HG02623 (cell line): Measurements from ENCODE around the gene DIRAS2.
"Not testable (repeated sequence)": the region's sequence is repeated elsewhere in the genome, so short reads cannot be mapped to it uniquely, and the experiment has no call there.

Experiments used
- ATAC-seq: cut with Tn5 transposase; IDR thresholded peaks from one replicate; pipeline ENCODE4 v1.9.1; 2021; ENCODE audit warnings: moderate library complexity; ENCODE audit not compliant: unreplicated experiment

DIRAS2 gene, protein sequence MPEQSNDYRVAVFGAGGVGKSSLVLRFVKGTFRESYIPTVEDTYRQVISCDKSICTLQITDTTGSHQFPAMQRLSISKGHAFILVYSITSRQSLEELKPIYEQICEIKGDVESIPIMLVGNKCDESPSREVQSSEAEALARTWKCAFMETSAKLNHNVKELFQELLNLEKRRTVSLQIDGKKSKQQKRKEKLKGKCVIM

DNA sequence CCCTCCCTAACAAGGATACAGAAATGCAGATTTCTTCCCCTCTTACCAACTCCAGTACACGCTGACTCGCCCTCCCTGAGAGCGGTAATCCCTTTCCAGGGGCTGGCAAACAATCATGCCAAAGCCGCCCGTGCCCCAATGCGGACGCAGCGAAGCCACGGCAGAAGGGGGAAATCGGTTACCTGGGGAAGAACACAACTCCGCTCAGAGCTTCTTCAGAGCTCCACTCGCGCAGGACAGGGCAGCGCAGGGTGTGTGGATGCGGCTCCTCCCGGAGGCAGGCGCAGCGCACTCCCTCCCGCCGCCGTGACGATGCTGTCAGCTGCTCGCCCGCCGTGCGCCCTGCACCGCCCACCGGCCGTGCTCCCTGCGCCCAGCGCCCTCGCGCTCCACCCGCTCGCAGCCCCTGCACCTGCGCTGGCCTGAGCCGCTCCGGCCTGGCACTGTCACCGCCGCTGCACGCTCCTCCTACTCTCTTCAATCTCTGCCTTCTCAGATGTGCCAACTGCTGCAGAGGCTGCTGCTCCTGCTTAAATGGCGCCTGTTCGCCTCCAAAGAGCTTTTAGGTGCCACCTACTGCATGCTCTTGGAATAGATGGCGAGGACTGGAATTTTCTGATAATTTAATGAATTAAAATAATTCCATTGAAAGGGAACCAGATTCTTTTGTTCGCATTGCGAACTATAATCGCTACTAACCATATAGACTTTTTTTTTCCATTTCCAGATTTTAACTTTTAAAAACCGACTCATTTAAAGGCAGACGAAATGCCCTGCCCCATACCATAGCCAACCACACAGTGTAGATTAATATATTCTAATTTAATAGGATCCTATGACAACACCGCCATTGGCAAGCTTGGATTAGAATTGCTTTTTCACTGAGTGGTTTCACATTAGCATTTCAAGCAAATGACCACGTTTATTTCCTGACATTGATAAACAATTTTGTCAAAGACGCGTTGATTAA lies at the start of gene DIRAS2:
Gene DIRAS2 (minus strand): TSS at position 255 of the 970 bp plus-strand sequence. CDS start 28,997 bp downstream, outside the sequence.
- ATAC-seq, result peak; percentile 55

DNA sequence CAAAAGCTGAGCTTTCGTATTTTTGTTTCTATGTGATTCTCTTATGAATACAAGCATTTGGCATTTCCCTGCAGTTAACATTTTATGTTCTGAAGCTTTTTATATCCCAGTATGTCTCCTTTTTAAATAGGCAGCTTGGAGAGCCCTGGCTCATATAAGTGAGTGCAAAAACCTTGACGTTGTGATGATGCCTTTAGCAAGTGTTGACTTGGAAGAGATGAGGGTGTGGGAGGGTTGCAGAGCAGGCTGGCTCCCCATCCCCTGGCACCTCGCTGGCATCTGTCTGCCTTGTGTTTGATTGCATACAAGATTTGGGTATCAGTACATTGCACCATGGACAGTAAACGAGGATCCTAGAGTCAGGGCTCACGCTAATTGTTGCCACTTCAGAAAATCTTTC lies 42.1 kb upstream of the DIRAS2 start:
- ATAC-seq, result no peak

- no peak for ATAC-seq
Observed at GRCh38 chr9:90684106-90684505, 41.5 kb upstream of the DIRAS2 start.

GRCh38 chr9:90680534-90680933 lies 37.9 kb upstream of the DIRAS2 start:
- ATAC-seq, result no peak

DNA sequence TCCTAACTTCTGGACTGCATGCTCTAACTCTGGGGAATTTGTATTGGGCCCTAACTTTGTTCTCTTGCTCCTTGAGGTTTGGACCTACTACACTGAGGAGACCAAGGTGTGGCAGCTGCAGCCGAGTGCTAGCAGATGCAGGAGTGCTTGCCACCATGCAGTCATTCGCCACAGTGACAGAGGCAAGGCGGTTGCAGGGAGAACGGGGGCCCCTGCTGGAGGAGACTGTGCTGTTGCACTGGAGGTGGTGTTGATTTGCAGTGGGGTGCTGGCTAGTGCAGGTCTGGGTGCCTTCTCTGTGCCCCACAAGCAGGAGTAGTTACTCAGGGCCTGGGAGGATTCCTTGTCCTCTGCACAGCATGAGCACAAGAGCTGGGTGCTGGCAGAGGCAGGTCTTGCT lies 22.4 kb upstream of the DIRAS2 start:
- no peak for ATAC-seq

- ATAC-seq, result no peak
Observed at GRCh38 chr9:90659650-90660364, 17.2 kb upstream of the DIRAS2 start.

DNA sequence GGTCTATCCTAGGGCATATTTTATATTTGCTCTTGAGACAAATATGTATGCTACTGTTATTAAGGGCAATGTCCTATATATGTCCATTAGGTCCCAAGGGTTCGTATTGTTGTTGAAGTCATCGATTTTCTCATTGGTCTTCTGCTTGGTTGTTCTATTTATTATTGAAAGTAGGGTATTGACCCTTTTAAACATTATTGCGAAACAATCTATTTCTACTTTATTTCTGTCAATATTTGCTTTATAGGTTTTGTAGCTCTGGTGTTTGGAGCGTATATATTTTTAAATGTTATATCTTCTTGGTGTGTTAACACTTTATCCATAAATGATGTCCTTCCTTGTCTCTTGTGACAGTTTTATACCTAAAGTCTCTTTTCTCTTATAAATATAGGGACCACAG lies 16.2 kb upstream of the DIRAS2 start:
- ATAC-seq, result no peak

- ATAC-seq, result no peak
Observed at GRCh38 chr9:90658181-90658580, 15.6 kb upstream of the DIRAS2 start.

- ATAC-seq, result not testable (repeated sequence)
Observed at GRCh38 chr9:90656876-90657275, 14.3 kb upstream of the DIRAS2 start.

DNA sequence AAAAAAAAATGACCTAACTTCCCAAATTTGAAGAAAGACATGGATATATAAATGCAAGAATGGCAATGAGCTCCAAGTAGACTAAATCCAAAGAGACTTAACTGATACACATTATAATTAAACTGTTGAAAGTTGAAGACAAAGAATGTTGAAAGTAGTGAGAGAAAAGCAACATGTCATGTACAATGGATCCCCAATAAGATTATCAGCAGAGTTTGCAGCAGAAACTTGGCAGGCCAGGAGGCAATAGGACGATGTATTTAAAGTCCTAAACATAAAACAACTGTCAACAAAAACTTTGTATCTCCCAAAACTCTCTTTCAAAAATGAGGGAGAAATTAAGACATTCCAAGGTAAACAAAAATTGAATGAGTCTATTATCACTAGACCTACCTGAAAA lies 8.6 kb upstream of the DIRAS2 start:
- no peak for ATAC-seq

DNA sequence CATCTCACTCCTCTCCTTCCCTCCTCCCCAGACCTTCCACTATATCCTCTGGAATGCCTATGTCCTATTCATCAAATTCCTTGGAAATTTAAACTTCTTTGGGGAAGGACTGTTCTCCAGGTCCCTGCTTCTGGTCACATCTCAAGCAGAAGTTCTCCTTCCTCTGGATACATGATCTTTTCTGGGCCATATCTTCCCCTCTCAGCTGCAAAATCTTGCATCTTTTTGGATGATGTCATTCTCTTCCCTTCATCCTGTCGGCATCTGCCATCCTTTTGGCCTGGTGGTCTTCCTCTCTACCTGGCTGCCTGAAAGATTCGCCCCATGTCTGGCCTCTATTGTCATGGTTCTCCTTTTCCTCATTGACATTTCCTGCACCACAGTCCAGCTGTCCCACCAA lies 5.2 kb upstream of the DIRAS2 start:
- no peak for ATAC-seq

GRCh38 chr9:90645721-90646120 lies 3.1 kb upstream of the DIRAS2 start:
- no peak for ATAC-seq

DNA sequence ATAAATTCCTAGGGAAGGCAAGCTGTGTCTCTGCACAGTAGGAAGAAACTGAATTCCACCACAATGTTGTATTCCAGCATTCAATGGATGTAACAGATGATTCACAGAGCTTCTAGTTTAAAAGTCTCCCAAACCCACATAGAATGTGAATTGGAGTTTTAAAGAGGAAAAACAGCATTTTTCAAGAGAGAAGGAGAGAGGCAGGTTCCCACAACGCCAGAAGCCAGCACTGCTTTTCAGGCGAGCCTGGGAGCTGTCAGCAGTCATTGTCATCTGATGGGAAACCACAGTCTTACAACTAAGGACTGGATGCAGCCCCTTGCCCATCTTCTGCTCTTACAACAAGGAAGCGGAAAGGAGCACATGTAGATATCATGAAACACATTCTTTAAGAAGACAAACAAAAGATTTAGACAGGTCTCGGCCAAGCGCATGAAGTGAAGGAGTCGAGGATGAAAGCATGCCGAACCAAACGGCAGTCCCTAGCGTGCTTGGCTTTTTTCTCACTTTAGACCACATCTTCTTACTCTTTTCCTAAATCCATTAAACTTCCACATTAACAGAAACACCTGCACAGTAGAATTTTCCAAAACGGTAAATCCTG lies 638 bp downstream of the DIRAS2 start:
- no peak for ATAC-seq

DNA sequence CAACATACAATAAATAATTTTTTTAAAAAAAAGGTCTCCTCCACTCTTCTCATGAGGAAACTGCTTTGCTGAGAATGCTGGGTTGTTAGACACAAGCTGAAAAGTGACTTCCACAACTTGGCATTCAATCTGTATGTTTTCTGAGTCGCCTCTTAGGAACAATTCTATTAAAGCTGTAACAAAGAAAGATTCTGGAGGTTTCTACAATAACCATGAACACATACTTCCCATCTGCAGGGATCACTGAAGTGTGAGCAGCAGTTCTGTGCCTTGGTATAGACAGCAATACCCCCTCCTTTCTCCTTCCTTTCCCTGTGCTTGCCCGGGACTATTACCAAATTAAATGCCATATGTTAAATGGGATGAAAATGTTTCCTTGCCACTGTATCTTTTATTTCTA lies 1.5 kb downstream of the DIRAS2 start:
- ATAC-seq, result no peak

DNA sequence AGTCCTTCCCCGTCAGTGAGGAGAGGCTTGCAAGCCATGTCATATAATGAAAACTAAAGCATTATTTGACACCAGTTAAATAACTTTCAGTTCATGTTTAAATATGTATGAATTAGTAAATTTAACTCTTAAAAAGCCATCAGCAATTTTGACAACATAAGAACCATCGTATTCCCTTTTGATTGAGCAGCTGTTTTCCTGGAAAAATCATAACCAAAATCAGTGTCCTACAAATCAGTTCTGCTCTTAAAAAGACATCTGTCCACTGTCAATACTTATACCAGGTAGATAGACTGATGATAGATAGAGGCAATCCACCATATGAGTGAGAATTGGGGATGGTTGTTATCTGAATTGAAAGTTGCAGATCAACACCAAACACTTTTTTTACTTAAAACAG lies 2.3 kb downstream of the DIRAS2 start:
- ATAC-seq, result no peak

GRCh38 chr9:90637626-90638025 lies 5.0 kb downstream of the DIRAS2 start:
- ATAC-seq, result no peak

GRCh38 chr9:90632647-90633207 lies 9.9 kb downstream of the DIRAS2 start:
- ATAC-seq, result no peak

DNA sequence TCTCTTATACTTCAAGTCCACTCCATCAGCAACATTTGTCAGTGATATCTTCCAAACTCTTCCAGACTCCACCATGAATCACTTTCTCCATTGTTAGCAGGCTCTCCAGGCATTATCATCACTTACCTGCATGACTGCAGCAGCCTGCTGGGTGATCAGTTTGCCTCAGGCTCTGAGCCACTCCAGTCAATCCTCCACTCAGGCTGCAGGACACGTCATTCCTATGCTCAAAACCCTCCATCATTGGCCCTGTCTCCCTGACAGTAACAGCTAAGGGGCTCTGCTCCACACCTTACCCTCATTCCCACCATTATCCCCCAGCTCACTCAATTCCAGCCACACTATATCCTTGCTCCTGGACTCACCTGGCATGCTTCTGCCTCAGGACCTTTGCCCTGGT lies 10.7 kb downstream of the DIRAS2 start:
- ATAC-seq, result no peak

DNA sequence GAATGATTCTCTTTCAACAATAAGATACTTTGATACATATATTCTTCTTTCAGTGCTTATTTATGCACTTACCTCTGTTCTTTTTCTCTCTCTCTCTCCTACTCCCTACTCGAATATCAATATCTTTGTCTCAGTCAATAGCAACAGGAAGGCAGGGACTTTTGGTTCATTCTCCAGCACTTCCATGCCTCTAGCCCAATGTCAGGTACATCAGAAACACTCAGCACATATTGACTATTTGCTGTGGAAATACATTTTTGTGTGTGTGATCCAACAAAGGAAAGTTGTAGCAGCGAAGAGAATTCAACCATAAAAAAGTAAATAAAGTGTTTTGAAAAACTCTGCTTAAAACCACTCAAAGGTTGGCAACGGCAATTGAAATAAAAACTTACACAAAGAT lies 12.6 kb downstream of the DIRAS2 start:
- no peak for ATAC-seq

DNA sequence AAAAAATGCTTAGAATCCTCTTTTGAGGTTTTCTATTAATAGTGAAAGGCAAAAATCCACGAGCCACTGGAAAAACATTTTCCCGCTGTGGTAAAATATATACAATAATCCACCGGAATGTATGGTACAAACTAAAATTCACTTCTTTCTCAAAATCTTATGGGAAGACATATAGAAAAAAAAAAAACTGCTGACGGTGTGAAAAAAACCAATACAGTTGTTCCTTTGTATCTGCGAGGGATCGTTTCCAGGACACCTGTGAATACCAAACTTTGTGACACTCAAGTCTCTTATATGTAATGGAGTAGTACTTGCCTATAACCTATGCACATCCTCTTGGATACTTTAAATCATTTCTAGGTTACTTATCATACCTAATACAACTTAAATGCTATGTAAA lies 13.3 kb downstream of the DIRAS2 start:
- no peak for ATAC-seq

- ATAC-seq, result no peak
Observed at GRCh38 chr9:90616806-90617205, 25.8 kb downstream of the DIRAS2 start.
